SIG-M5 treated with dmso at 0.1 percent for 504 hours (cell line): ENCODE results near the gene EPOP.
"Not testable (repeated sequence)": the region's sequence is repeated elsewhere in the genome, so short reads cannot be mapped to it uniquely, and the experiment has no call there.

Experiments
- DNase-seq: peaks from one replicate; lab custom pipeline; 2025; ENCODE audit not compliant: unreplicated experiment; lab: John Stamatoyannopoulos, UW

Gene EPOP

DNA sequence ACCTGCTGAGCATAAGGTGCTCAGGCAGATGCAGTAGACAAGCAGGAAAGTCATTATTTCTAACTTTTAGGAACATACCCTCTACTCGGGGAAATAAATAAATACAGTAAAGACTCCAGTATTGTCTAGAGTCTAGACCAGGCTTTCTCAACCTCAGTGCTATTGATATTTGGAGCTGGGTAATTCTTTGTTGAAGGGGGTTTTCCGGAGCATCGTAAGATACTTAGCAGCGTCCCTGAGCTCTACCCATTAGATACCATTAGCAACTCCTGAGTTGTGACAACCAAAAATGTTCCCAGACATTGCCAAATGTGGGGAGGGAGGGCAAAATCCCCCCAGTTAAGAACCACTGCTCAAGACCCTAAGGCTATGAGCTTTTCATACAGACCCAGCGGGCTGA lies 21.1 kb downstream of the EPOP start:
- no peak for DNase-seq

DNA sequence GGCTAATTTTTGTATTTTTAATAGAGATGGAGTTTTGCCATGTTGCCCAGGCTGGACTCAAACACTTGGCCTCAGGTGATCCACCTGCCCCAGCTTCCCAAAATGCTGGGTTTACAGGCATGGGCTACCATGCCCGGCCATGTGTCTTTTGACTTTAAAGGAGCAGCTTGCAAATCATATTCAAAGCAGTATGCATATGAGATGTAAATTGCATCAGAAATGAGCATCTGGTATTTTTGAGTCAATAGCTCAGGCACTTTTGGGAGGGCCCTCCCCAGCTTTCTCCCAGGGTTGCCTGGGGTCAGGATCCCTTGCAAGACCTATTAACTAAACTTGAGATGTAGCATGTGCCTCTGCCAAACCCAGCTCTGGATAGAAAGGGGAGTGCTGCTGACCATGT lies 21.5 kb downstream of the EPOP start:
- no peak for DNase-seq

DNA sequence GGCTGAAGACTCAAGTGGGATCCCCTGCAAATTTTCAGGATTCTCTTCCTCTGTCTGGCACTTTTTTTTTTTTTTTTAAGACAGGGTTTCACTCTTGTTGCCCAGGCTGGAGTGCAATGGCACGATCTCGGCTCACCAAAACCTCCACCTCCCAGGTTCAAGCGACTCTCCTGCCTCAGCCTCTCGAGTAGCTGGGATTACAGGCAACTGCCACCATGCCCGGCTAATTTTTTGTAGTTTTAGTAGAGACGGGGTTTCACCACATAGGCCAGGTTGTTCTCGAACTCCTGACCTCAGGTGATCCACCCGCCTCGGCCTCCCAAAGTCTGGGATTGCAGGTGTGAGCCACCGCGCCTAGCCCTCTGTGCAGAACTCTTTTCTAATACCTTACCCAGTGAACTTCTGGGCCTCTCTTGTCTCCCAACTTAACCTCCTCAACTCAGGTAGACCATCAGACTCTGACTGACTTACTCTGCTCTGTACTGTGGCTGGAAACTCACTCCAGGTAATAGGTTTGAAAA lies 24.0 kb downstream of the EPOP start:
- not testable (repeated sequence) for DNase-seq

DNA sequence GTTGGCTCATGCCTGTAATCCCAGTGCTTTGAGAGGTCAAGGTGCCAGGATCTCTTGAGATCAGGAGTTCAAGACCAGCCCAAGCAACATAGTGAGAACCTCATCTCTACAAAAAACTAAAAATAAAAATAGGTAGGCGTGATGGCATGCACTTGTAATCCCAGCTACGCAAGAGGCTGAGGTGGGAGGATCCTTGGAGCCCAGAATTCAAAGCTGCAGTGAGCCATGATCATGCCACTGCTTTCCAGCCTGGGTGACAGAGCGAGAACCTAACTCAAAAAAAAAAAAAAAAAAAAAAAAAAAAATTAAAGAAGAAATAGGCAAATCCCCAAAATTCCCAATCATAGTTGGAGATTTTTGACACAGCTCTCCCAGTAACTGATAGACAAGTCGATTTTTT lies 36.8 kb downstream of the EPOP start:
- no peak for DNase-seq

DNA sequence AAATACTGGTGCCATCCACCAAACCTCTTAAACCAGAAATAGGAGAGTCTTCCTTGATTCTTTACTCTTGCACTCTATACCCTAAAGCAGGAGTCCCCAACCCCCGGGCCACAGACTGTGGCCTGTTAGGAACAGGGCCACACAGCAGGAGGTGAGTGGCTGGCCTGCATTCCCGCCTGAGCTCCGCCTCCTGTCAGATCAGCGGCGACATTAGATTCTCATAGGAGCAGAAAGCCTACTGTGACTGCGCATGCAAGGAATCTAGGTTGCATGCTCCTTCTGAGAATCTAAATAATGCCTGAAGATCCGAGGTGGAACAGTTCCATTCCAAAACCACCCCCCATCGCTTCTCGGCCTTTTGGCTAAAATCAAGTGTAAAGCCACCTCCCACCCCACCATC lies 38.7 kb downstream of the EPOP start:
- no peak for DNase-seq

DNA sequence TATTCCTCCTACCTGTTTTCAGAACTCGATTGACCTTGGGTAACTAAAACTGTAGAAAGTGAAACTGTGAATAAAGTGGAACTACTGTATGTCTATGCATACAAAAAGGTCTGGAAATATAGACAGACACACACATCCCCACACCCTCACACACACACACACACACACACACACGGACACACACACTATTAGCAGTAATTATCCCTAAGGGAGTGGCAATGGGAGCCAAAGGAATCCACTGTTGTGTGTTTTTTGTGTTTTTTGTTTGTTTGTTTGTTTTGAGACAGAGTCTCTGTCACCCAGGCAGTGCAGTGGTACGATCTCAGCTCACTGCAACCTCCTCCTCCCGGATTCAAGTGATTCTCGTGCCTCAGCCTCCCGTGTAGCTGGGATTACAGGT lies 42.4 kb downstream of the EPOP start:
- no peak for DNase-seq

DNA sequence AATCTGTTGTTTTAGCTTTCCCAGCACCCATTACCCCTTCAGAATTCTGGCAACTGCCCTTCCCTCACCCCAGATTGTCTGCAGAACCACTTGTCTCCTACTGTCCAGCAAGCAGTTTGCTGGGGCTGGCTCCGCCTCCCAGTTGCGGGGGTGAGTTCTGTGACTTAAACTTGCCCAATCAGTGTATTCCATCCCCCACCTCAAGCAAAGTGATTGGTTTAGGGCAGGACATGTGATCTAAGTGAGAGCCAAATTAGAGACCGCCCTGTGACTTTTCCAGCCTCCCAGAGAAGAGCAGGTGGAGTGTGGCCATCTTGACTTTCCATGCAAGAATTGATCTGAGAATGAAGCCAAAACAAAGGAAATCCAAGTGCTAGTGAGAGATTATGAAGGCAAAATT lies 46.3 kb downstream of the EPOP start:
- no peak for DNase-seq

DNA sequence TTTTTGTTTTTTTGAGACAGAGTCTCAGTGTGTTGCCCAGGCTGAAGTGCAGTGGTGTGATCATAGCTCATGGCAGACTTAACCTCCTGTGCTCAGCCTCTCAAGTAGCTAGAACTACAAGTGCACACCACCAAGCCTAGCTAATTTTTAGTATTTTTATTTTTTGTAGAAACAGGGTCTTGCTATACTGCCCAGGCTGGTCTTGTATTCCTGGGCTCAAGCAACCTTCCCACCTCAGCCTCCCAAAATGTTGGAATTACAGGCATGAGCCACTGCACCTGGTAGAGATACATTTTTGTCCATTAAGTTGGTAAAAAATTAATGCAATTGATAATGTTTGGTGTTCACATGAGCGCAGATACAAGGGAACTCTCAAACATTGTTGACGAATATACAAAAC lies 46.8 kb downstream of the EPOP start:
- no peak for DNase-seq

DNA sequence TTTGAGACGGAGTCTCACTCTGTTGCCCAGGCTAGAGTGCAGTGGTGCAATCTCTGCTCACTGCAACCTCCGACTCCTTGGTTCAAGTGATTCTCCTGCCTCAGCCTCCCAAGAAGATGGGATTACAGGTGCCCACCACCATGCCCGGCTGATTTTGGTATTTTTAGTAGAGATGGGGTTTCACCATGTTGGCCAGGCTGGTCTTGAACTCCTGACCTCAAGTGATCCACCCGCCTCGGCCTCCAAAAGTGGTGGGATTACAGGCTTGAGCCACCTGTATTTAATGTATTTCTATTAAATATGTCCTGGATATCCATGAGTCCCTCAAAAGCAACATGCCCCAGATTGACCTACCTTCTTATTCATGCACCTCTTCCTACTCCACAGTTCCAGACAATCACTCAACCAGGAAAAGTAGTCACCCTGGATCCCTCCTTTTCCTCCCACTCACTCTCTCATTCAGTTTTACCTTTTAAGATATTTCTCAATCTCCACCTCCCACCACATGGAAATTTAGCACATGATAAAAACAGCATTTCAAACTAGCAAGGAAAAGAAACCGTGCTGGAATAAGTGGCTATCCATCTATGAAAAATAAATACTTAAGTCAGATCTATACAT lies 48.0 kb downstream of the EPOP start:
- not testable (repeated sequence) for DNase-seq

DNA sequence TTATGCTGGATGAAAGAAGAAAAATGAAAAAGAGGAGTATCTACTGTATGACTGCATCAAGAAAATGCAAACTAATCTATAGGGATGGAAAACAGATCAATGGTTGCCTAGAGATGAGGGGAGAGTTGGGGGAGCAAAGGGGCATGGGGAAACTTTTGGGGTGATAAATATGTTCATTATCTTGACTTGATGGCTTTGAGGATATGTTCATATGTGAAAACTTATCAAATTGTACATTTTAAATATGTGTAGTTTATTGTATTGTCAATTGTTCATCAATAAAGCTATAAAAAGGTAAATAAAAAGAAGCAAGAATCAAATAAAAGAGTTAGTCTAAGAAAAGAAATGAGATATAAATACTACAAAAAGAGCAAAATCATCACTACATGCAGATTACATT lies 49.3 kb downstream of the EPOP start:
- no peak for DNase-seq

DNA sequence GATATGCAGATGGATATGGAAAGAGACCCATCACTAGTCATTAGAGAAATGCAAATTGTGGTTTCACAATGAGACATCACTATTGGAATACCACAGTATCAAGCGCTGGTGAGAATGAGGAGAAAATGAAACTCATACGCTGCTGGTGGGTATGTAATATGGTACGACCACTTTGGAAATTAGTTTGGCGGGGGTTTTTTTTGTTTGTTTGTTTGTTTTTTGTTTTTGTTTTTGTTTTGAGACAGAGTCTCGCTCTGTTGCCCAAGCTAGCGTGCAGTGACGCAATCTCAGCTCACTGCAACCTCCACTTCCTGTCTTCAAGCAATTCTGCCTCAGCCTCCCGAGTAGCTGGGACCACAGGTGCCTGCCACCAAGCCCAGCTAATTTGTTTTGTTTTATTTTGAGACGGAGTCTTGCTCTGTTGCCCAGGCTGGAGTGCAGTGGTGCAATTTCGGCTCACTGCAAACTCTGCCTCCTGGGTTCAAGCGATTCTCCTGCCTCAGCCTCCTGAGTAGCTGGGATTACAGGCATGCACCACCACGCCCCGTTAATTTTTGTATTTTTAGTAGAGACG lies 49.9 kb downstream of the EPOP start:
- not testable (repeated sequence) for DNase-seq
